Tibial nerve (tissue), 3 donors: ENCODE data around the gene SFXN5.

ENCODE experiments used
- CTCF ChIP-seq, 5 experiments: fragments of 200-600 bp in 3 of 5; fragments of 450-650 bp in 2 of 5; sonication (generic) in 3 of 5; IDR thresholded peaks; one replicate each; pipeline ENCODE4 v1.5.1; 2016 to 2019; ENCODE audit warnings: antibody characterized with exemption in 5 of 5, mild to moderate bottlenecking in 3 of 5, moderate library complexity in 2 of 5
- POLR2A ChIP-seq, 2 donors: fragments of 450-650 bp; IDR thresholded peaks; one replicate each; pipeline ENCODE4 v1.6.1; 2017; ENCODE audit warnings: antibody characterized with exemption in 2 of 2, mild to moderate bottlenecking in 2 of 2, moderate library complexity in 2 of 2

- TF ChIP-seq POLR2A (IDR thresholded peaks at IDR 0.05) = no peak
- TF ChIP-seq CTCF (IDR thresholded peaks at IDR 0.05) = no peak
Measured at GRCh38 chr2:72929010-72929409, 142.5 kb downstream of the SFXN5 start.
